Mucosa of descending colon (tissue), 3 donors: ENCODE measurements around the gene FBLN1. TPM values are rescaled to one million over a fixed set of nuclear protein-coding genes. Genes with fewer than 3 reads are reported as not detected.

Experiments used
- ATAC-seq: fragments of 200-7000 bp; cut with Tn5 transposase; one replicate; pipeline ENCODE4 v1.9.1; 2020; ENCODE audit warnings: mild to moderate bottlenecking, moderate library complexity
- DNase-seq, 3 donors: peaks; one replicate each; pipeline ENCODE4 v3.0.0-alpha.2; 2020
- H3K36me3 ChIP-seq: fragments of 200-600 bp; one replicate; pipeline ENCODE4 v1.8.0; 2021; ENCODE audit warnings: low read depth, mild to moderate bottlenecking
- H3K4me1 ChIP-seq: fragments of 200-600 bp; one replicate; pipeline ENCODE4 v1.8.0; 2021; ENCODE audit warnings: low read depth, mild to moderate bottlenecking
- H3K4me3 ChIP-seq: fragments of 200-600 bp; one replicate; pipeline ENCODE4 v1.8.0; 2021; ENCODE audit warnings: mild to moderate bottlenecking
- H3K9me3 ChIP-seq: fragments of 200-600 bp; one replicate; pipeline ENCODE4 v1.8.0; 2021; ENCODE audit warnings: mild to moderate bottlenecking
- CTCF ChIP-seq: fragments of 200-600 bp; IDR thresholded peaks from one replicate; pipeline ENCODE4 v1.8.0; 2022; ENCODE audit warnings: antibody characterized with exemption, mild to moderate bottlenecking
- intact Hi-C, 2 donors: fragments of 100-400 bp; cut with DNase I in 1 of 2; cut with micrococcal nuclease in 1 of 2; formaldehyde crosslinking; loops; one replicate each; pipeline versions ENCODE4 v1.11.0 to v1.11.1; 2022; cut with DNase I, micrococcal nuclease
- total RNA-seq, 3 donors: library from RNA; stranded (reverse); fragmentation: NEBNext Ultra II Directional in 2 of 3; extraction: Animal tissue kit (Norgen Biotek cat#: 25700) in 2 of 3; gene quantifications; one replicate each; pipeline versions ENCODE4 v1.2.1 to v1.2.4, GENCODE V29; 2021 to 2023
- donor health status: DM: no; HTN: no; CAD: no; lungs with moderate emphysema.
- donor health status: DM: no; HTN: no; CAD: no.
- donor health status: DM: no; HTN: yes; CAD: no.

FBLN1 gene
- total RNA-seq, 3 donors from 2014 or later, result 34.1 to 198 (median 88.3) TPM

GRCh38 chr22:45628515-45628914 is 125.8 kb downstream of the FBLN1 start:
- intact Hi-C loops, result no loop called here
- TF ChIP-seq CTCF, result no peak
- no peaks in the 10 kb centered on the region for H3K36me3 ChIP-seq
- H3K9me3 ChIP-seq, result no peaks in the 10 kb centered on the region
- H3K4me1 ChIP-seq, result no peaks in the 10 kb centered on the region
- ATAC-seq (peak; percentile 14), DNase-seq (peak in 1 of 3 donors; percentile 8)
- no peak overlapping the region for H3K4me3 ChIP-seq

GRCh38 chr22:45629469-45630089 is 126.9 kb downstream of the FBLN1 start:
- peak; percentile 26 for ATAC-seq
- Histone ChIP-seq H3K4me3 (no peak overlapping the region), H3K36me3 (no peaks in the 10 kb centered on the region), H3K4me1 (no peaks in the 10 kb centered on the region), H3K9me3 (no peaks in the 10 kb centered on the region)
- DNase-seq, result no peak
- intact Hi-C loops, result no loop called here
- no peak for TF ChIP-seq CTCF

GRCh38 chr22:45630436-45630835 is 127.8 kb downstream of the FBLN1 start:
- no peak for DNase-seq
- ATAC-seq, result no peak
- intact Hi-C loops, result no loop called here

GRCh38 chr22:45631140-45631840 is 128.6 kb downstream of the FBLN1 start:
- no peak overlapping the region for H3K4me3 ChIP-seq
- H3K9me3 ChIP-seq, result no peaks in the 10 kb centered on the region
- no peaks in the 10 kb centered on the region for H3K36me3 ChIP-seq
- DNase-seq, result no peak
- no peak for ATAC-seq
- intact Hi-C loops, result no loop called here
- no peaks in the 10 kb centered on the region for H3K4me1 ChIP-seq
- TF ChIP-seq CTCF, result no peak

More at GRCh38 chr22:45630436-45630835, 127.8 kb downstream of the FBLN1 start:
- H3K9me3 ChIP-seq, result no peaks in the 10 kb centered on the region
- TF ChIP-seq CTCF, result no peak
- no peak overlapping the region for H3K4me3 ChIP-seq
- no peaks in the 10 kb centered on the region for H3K4me1 ChIP-seq
- H3K36me3 ChIP-seq, result no peaks in the 10 kb centered on the region

- H3K4me3 ChIP-seq, result no peak overlapping the region
- H3K9me3 ChIP-seq, result no peaks in the 10 kb centered on the region
- intact Hi-C loops, result no loop called here
- H3K4me1 ChIP-seq, result no peaks in the 10 kb centered on the region
- no peak for ATAC-seq
- no peak for DNase-seq
- no peaks in the 10 kb centered on the region for H3K36me3 ChIP-seq
- no peak for TF ChIP-seq CTCF
These were observed 129.2 kb downstream of the FBLN1 start for GRCh38 chr22:45631841-45632238.
